ENCODE results near the gene RIIAD1.

DNA sequence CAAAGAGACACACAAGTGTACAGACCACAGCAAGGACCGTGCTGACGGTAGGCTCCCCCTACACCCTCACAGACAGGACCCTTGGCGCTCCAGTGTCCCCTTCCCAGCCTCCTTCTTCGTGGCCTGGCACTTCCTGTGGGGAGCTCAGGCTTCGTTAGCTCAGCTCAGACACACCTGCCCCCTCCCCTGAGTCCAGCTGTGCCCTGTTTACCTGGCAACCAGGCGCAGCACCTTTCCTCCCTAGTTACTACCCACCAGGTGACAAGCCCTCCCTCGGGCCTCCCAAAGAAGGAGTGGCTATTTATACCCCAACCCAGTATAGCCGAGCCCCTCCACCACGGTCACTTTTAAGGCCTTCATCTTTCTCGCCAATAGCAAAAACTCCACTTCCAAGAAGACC is 9.4 kb upstream of the RIIAD1 start:
- no peak for TF ChIP-seq POLR2AphosphoS5 (IDR thresholded peaks at IDR 0.05; ENCODE audit: low read depth, low read length)
- TF ChIP-seq, protein P1, sequence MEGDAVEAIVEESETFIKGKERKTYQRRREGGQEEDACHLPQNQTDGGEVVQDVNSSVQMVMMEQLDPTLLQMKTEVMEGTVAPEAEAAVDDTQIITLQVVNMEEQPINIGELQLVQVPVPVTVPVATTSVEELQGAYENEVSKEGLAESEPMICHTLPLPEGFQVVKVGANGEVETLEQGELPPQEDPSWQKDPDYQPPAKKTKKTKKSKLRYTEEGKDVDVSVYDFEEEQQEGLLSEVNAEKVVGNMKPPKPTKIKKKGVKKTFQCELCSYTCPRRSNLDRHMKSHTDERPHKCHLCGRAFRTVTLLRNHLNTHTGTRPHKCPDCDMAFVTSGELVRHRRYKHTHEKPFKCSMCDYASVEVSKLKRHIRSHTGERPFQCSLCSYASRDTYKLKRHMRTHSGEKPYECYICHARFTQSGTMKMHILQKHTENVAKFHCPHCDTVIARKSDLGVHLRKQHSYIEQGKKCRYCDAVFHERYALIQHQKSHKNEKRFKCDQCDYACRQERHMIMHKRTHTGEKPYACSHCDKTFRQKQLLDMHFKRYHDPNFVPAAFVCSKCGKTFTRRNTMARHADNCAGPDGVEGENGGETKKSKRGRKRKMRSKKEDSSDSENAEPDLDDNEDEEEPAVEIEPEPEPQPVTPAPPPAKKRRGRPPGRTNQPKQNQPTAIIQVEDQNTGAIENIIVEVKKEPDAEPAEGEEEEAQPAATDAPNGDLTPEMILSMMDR (IDR thresholded peaks at IDR 0.05), result no peak
- TF ChIP-seq, protein P2, sequence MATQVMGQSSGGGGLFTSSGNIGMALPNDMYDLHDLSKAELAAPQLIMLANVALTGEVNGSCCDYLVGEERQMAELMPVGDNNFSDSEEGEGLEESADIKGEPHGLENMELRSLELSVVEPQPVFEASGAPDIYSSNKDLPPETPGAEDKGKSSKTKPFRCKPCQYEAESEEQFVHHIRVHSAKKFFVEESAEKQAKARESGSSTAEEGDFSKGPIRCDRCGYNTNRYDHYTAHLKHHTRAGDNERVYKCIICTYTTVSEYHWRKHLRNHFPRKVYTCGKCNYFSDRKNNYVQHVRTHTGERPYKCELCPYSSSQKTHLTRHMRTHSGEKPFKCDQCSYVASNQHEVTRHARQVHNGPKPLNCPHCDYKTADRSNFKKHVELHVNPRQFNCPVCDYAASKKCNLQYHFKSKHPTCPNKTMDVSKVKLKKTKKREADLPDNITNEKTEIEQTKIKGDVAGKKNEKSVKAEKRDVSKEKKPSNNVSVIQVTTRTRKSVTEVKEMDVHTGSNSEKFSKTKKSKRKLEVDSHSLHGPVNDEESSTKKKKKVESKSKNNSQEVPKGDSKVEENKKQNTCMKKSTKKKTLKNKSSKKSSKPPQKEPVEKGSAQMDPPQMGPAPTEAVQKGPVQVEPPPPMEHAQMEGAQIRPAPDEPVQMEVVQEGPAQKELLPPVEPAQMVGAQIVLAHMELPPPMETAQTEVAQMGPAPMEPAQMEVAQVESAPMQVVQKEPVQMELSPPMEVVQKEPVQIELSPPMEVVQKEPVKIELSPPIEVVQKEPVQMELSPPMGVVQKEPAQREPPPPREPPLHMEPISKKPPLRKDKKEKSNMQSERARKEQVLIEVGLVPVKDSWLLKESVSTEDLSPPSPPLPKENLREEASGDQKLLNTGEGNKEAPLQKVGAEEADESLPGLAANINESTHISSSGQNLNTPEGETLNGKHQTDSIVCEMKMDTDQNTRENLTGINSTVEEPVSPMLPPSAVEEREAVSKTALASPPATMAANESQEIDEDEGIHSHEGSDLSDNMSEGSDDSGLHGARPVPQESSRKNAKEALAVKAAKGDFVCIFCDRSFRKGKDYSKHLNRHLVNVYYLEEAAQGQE (IDR thresholded peaks at IDR 0.05; ENCODE audit: insufficient read depth in 1 of 2, low read depth in 2 of 2, low read length in 1 of 2), result no peak

Data from Panc1 (cell line).